ENCODE results near the gene SCAMP3.
A peak's percentile ranks its signal among the peaks of the same experiment; 100 is the strongest.
"Not testable (repeated sequence)": the region's sequence is repeated elsewhere in the genome, so short reads cannot be mapped to it uniquely, and the experiment has no call there.

The SCAMP3 gene

GRCh38 chr1:155254228-155254713 lies 7.9 kb downstream of the SCAMP3 start:
- DNase-seq: peak; percentile 45

- DNase-seq: no peak
These were observed 8.4 kb downstream of the SCAMP3 start for GRCh38 chr1:155253797-155254196.

GRCh38 chr1:155253208-155253607 lies 9.0 kb downstream of the SCAMP3 start:
- DNase-seq: no peak

GRCh38 chr1:155251566-155251965 lies 10.6 kb downstream of the SCAMP3 start:
- no peak for DNase-seq

GRCh38 chr1:155250633-155251449 lies 11.3 kb downstream of the SCAMP3 start:
- peak; percentile 89 for DNase-seq

GRCh38 chr1:155250246-155250632 lies 11.9 kb downstream of the SCAMP3 start:
- no peak for DNase-seq

- DNase-seq: no peak
These were observed 14.2 kb downstream of the SCAMP3 start for GRCh38 chr1:155247667-155248553.

- not testable (repeated sequence) for DNase-seq
These were observed 15.4 kb downstream of the SCAMP3 start for GRCh38 chr1:155246796-155247195.

GRCh38 chr1:155245163-155245524 lies 17.0 kb downstream of the SCAMP3 start:
- no peak for DNase-seq

- DNase-seq: peak; percentile 99
These were observed 17.6 kb downstream of the SCAMP3 start for GRCh38 chr1:155244368-155245162.

- DNase-seq: no peak
These were observed 19.3 kb downstream of the SCAMP3 start for GRCh38 chr1:155242805-155243358.

- no peak for DNase-seq
These were observed 20.3 kb downstream of the SCAMP3 start for GRCh38 chr1:155241841-155242264.

GRCh38 chr1:155241069-155241679 lies 21.0 kb downstream of the SCAMP3 start:
- peak; percentile 76 for DNase-seq

- DNase-seq: no peak
These were observed 25.7 kb downstream of the SCAMP3 start for GRCh38 chr1:155236451-155236850.

GRCh38 chr1:155235375-155235774 lies 26.8 kb downstream of the SCAMP3 start:
- not testable (repeated sequence) for DNase-seq

GRCh38 chr1:155233502-155233901 lies 28.7 kb downstream of the SCAMP3 start:
- not testable (repeated sequence) for DNase-seq

- DNase-seq: not testable (repeated sequence)
These were observed 29.9 kb downstream of the SCAMP3 start for GRCh38 chr1:155232001-155232978.

- DNase-seq: not testable (repeated sequence)
These were observed 30.9 kb downstream of the SCAMP3 start for GRCh38 chr1:155231302-155231701.

- DNase-seq: no peak
These were observed 34.1 kb downstream of the SCAMP3 start for GRCh38 chr1:155228096-155228427.

- DNase-seq: peak; percentile 99
These were observed 34.7 kb downstream of the SCAMP3 start for GRCh38 chr1:155227261-155228095.

All from NCI-H146 (cell line).